ENCODE data around the gene DLST.

DLST gene

GRCh38 chr14:74896400-74896799 is 14.7 kb downstream of the DLST start:
- no peak for DNase-seq (ENCODE audit: low spot score)

DNA sequence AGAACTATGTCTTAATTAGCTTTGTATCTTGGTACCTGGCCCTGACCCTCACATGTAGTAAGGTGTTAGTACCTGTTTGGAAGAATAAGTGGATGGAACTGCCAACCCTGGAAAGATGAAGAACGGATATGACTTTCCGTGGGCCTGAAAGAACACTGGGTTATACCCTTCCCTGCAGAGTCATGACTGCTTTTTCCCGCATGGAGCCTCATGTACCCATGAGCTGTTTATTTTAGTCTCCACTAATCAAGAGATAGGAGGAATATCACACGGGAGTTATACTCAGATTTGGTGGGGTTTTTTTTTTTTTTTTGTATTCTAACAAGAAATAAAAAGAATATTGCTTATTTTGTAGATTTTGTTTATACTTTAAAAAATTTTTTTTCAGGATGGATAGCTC is 15.9 kb downstream of the DLST start:
- DNase-seq (ENCODE audit: low spot score), result no peak

- DNase-seq (ENCODE audit: low spot score), result no peak
These were observed 16.4 kb downstream of the DLST start for GRCh38 chr14:74898083-74898482.

DNA sequence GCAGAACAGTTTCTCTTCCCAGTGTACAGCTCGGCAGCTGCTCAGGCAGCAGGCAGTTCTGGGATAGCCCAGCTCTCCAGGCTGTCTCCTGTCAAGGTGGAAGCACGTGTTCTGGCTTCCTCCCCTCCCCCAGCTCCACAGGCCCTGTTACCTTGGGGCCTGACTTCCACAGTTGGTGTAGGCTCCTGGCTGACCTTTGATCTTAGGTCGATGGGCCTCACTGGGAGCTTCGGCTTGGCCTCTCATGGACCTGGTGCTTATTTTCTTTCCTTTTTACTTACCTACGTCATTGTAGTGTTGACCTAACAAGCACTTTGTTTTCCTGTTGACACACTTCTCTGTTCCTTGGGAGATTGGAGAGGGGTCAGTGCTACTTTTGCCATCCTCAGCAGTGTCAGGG is 17.0 kb downstream of the DLST start:
- DNase-seq (ENCODE audit: low spot score), result no peak

DNA sequence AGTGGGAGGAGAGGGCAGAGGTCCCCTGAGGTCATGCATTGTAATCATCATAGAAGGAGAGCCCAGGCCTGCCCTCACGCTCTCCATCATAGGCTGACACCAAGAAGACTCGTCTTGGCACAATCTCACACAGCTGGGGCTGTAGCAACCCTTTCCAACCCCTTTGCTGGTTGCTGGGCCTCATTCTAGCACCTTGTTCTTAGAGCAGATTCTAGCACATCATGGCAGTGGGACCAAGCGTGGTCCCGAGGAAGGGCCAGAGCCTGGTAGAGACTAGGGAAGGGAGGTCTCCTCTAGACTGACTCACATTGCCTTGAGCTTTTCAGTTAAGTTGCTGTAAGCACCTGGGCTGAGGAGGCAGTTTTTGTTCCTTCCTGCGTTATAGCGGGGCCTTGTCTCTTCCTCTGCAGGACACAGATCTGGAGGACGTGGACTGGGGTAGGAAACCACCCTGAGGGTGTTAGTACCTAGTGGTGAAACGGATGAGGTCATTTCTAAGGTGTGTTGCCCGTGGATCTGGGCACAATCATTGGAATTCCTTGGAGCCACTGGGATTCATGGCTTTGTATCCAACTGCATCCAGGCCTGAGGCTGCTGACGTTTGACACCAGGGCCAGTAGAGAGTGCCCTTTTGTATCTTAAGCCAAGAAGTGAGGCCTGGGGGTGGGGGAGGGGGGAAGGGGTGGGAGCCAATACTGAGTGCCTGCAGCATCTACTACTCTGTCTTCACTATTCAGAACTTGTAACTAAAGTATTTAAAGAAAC is 21.4 kb downstream of the DLST start:
- DNase-seq (ENCODE audit: low spot score), result no peak

- no peak for DNase-seq (ENCODE audit: low spot score)
These were observed 23.2 kb downstream of the DLST start for GRCh38 chr14:74904635-74905503.

DNA sequence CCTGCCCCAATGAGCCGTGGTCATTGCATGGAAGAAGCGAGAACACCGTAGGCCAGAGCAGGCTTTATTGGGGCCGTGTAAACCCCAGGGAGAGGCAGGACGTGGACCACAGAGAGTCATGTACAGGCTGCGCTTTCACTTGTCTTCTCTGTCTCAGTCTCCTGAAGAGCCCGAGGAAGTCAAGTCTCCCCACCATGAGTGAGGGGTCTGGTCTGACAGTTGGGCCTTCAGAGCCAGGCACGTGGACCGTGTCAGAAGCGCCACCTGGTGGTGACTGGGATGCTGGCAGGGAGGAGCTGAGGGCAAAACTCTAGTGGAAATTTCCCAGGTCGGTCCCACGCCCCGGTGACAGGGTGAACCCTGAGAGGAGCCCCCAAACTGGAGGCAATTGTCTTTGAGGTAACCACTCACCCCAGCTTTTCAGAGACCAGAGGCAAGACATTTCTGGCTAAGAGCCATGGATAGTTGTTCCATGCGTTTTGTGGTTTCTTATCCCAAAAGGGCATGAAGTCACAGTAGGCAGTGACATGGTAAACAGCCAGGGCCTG is 24.0 kb downstream of the DLST start:
- peak; percentile 85 for DNase-seq (ENCODE audit: low spot score)

- DNase-seq (ENCODE audit: low spot score), result no peak
These were observed 25.3 kb downstream of the DLST start for GRCh38 chr14:74906925-74907521.

DNA sequence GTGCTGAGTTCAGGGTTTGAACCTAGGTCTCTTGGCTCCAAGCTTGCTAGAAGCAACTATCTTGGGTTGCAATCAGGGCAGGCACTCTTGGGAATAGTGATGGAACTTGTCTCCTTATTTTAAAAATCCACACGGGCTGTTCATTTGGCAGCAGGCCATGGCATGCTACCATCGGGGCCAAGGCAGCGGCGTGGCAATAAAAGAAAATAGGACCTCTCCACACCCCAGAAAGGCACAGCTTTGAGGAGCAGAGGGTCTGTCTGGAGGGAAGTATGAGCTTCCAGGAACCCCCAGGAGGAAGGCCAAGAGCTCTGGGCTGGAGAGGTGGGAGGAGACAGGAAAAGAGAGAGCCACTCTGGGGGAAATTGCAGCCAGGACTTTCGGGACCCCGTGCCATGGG is 26.0 kb downstream of the DLST start:
- no peak for DNase-seq (ENCODE audit: low spot score)

- DNase-seq (ENCODE audit: low spot score), result no peak
These were observed 27.2 kb downstream of the DLST start for GRCh38 chr14:74908861-74909341.

DNA sequence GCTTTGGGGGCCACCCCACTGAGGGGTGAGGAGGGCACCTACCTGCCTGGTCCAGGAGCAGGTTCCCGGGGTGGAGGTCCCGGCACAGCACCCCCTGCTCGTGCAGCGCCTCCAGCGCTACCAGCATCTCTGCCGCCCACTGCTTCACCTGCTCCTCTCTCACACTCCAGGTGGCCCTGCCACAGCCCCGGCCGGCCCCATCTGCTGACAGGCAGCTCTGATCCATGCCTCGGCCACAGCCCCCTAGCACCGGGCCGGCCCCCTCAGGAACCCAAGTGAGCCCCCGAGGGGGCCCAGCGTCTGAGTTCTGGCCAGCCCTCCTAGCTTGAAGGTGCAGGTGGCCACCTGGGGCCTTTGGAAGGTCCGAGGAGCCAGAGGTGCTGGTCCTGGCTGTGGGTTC is 27.8 kb downstream of the DLST start:
- DNase-seq (ENCODE audit: low spot score), result no peak

DNA sequence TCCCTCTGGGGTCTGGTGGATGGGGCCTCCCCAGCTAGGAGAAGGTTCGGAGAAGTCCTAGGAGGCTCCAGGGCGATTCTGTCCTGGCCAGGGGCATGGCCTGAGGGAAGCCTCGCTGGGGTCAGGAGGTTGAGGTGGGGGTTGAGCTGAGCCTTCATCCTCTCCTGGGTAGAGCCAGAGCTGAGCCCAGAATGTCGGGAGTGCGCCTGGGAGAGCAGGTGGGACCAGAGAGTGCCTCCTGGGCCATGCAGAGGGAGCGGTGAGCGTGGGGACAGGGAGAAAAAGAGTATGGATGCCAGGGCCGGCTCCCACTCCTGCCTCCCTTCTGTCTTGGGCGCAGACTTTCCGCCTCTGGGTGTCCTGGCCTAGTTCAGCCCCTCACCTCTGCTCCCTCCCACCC is 28.2 kb downstream of the DLST start:
- no peak for DNase-seq (ENCODE audit: low spot score)

DNA sequence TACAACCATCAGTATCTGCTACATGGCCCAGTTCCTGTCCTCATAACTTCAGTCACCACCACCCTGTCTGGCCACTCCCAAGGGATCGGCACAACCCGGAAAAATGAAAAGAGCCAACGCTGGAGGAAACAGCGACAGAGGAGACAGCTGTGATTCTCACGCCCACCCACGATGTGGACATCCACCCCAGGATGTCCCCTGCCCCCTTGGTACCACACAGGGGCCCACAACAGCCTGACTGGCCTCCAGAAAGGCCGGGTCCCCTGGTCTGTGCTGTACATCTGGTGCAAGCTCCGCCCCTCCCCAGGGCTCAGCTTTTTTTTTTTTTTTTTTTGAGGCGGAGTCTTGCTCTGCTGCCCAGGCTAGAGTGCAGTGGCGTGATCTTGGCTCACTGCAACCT is 28.8 kb downstream of the DLST start:
- no peak for DNase-seq (ENCODE audit: low spot score)

DNA sequence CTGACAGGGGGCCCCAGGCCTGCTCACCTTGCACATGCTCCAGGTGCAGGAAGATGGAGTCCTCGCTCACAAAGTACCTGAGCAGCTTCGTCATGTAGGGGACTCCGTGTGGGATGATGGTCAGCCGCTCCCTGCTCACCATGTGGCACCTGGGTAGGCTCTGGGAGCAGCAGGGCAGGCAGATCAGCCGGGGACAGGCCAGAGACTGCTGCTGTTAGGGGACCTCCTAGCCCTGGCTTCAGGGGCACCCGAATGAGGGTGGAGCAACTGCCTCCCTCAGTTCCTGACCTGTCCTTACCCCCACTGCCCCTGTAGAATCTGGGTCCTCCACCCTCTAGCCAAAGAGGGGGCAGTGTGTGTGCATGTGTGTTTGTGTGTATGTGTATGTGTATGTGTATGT is 29.5 kb downstream of the DLST start:
- DNase-seq (ENCODE audit: low spot score), result no peak

GRCh38 chr14:74911704-74912103 is 30.0 kb downstream of the DLST start:
- no peak for DNase-seq (ENCODE audit: low spot score)

DNA sequence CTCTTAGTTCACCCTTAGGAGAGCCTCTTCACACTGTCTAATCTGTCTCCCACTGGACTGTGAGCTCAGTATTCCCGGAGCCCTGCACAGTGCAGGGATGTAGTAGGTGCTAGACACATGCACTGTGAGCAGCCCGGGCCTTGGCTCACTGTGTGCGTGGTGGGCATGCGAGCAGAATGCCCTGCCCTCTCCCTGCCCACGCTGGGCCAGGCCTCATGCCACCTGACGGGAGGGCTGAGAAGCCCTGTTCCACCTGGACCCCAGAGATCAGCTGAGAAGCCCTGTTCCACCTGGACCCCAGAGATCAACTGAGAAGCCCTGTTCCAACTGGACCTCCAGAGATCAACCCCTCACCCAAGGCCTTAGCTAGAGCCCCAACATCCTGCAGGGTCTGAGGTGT is 30.4 kb downstream of the DLST start:
- no peak for DNase-seq (ENCODE audit: low spot score)

GRCh38 chr14:74912801-74913200 is 31.1 kb downstream of the DLST start:
- DNase-seq (ENCODE audit: low spot score), result no peak

GRCh38 chr14:74913393-74913910 is 31.7 kb downstream of the DLST start:
- DNase-seq (ENCODE audit: low spot score), result no peak

GRCh38 chr14:74913986-74914573 is 32.4 kb downstream of the DLST start:
- peak; percentile 72 for DNase-seq (ENCODE audit: low spot score)

DNA sequence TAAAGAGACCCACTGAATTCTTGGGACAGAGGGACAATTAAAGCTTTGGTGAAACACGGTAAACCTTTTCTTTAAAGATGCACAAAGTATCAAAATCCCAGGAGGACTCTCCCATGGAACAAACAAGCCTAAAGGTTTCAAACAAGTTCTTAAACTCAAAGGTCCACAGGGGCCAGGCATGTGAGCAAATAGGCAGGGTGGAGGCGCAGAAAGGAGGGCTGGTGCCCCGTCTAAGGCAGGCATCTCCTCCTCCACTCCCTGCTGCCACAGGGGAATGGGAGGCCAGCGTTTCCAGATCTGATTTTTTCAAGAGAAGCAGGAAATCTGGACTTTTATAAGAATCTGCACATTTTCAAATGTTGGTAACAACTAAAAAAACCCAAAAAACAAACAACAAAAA is 33.7 kb downstream of the DLST start:
- no peak for DNase-seq (ENCODE audit: low spot score)

DNA sequence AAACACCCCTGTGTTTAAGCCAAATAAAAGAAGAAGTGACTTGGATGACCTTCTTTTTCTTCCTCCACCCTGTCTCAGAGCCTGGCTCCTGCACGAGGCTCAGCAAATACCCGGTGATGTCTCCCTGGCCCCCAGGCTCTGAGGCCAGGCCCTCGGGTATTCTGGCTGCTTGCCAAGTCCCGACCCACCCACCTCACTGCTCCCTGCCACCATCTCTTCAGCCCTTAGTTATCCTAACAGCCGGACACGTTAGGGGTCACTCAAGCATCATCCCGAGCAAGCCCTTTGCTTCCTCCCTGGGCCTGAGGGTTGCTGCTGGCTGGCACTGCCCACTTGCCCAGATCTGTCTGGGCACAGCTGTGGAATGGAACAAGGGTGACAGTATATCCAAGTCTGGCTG is 34.1 kb downstream of the DLST start:
- no peak for DNase-seq (ENCODE audit: low spot score)

- DNase-seq (ENCODE audit: low spot score), result no peak
These were observed 35.4 kb downstream of the DLST start for GRCh38 chr14:74917178-74917543.

Measured in D341Med (cell line).